T-helper 17 cell (primary cell): ENCODE results near the gene CCDC28B. TPM values are rescaled to one million over a fixed set of nuclear protein-coding genes. Genes with fewer than 3 reads are reported as not detected.

Experiments used
- ATAC-seq: fragments of 150-1000 bp; cut with Tn5 transposase; 2 replicates; pipeline ENCODE4 v1.10.0; 2021; ENCODE audit warnings: mild to moderate bottlenecking, moderate library complexity
- DNase-seq, 3 donors: peaks; one replicate each; pipeline versions ENCODE4 v3.0.0 to v3.0.0-alpha.2; 2020 to 2021
- H3K9me3 ChIP-seq: one replicate; pipeline ENCODE4 v1.7.0; 2013; ENCODE audit warnings: low read length, mild to moderate bottlenecking; ENCODE audit not compliant: control insufficient read depth, poor library complexity, severe bottlenecking
- H3K27ac Mint-ChIP-seq: one replicate; pipeline ENCODE4 v1.8.0; 2022; ENCODE audit warnings: mild to moderate bottlenecking, moderate library complexity, mixed read lengths
- H3K27me3 Mint-ChIP-seq: one replicate; pipeline ENCODE4 v1.8.0; 2022; ENCODE audit warnings: mixed read lengths
- H3K36me3 Mint-ChIP-seq: one replicate; pipeline ENCODE4 v1.8.0; 2022; ENCODE audit warnings: low read depth, mixed read lengths
- H3K4me1 Mint-ChIP-seq: one replicate; pipeline ENCODE4 v1.8.0; 2022; ENCODE audit warnings: mild to moderate bottlenecking, mixed read lengths
- H3K4me3 Mint-ChIP-seq: one replicate; pipeline ENCODE4 v1.8.0; 2022; ENCODE audit warnings: mild to moderate bottlenecking, moderate library complexity, mixed read lengths
- total RNA-seq, 4 donors: library from RNA in 2 of 4; stranded (reverse) in 2 of 4; gene quantifications; one replicate each; pipeline ENCODE4 v1.2.3 and lab custom pipeline; 2022 to 2026

Gene CCDC28B
- total RNA-seq, 2 donors from 2014 or later: 4.7 to 4.9 TPM

GRCh38 chr1:32220746-32221580 lies 20.6 kb downstream of the CCDC28B start:
- ATAC-seq (no peak), DNase-seq (no peak)
- Mint-ChIP-seq H3K4me3 (peak overlapping the region; percentile 92), H3K27ac (peak overlapping the region; percentile 95), H3K36me3 (no peaks in the 10 kb centered on the region), H3K27me3 (no peaks in the 10 kb centered on the region), H3K4me1 (peaks cover 21% of the 10 kb centered on the region)
- H3K9me3 ChIP-seq: no peaks in the 10 kb centered on the region

GRCh38 chr1:32221581-32221979 lies 21.2 kb downstream of the CCDC28B start:
- Mint-ChIP-seq H3K27ac (peak overlapping the region; percentile 95), H3K36me3 (no peaks in the 10 kb centered on the region), H3K27me3 (no peaks in the 10 kb centered on the region), H3K4me1 (peaks cover 17% of the 10 kb centered on the region), H3K4me3 (peak overlapping the region; percentile 92)
- H3K9me3 ChIP-seq: no peaks in the 10 kb centered on the region
- no peak for ATAC-seq
- DNase-seq: no peak

- no peaks in the 10 kb centered on the region for H3K9me3 ChIP-seq
- Mint-ChIP-seq H3K27me3 (no peaks in the 10 kb centered on the region), H3K4me1 (peaks cover 17% of the 10 kb centered on the region), H3K36me3 (no peaks in the 10 kb centered on the region), H3K27ac (peak within 1 kb of the TSS; percentile 95), H3K4me3 (peak within 1 kb of the TSS; percentile 92)
- DNase-seq: peak; percentile 78 to 84 (median 78)
- ATAC-seq: peak; percentile 95
Observed at GRCh38 chr1:32221980-32222755, 21.8 kb downstream of the CCDC28B start, which contains the start of the genes EIF3I and TMEM234. Gene EIF3I, plus strand, starts transcription at chr1:32222407. Its CDS starts 35 bp downstream, at chr1:32222442. Gene TMEM234, minus strand, starts transcription at chr1:32222353. Its CDS starts 31 bp downstream, at chr1:32222322.

GRCh38 chr1:32223683-32224082 lies 23.3 kb downstream of the CCDC28B start:
- peak overlapping the region; percentile 92 for H3K4me3 Mint-ChIP-seq
- H3K36me3 Mint-ChIP-seq: peaks cover 3% of the 10 kb centered on the region
- no peak for ATAC-seq
- H3K9me3 ChIP-seq: no peaks in the 10 kb centered on the region
- no peaks in the 10 kb centered on the region for H3K27me3 Mint-ChIP-seq
- H3K4me1 Mint-ChIP-seq: peaks cover 27% of the 10 kb centered on the region
- no peak for DNase-seq
- peak overlapping the region; percentile 95 for H3K27ac Mint-ChIP-seq

- Mint-ChIP-seq H3K27me3 (no peaks in the 10 kb centered on the region), H3K27ac (peak overlapping the region; percentile 95), H3K4me1 (peaks cover 28% of the 10 kb centered on the region), H3K4me3 (peak overlapping the region; percentile 92), H3K36me3 (peaks cover 3% of the 10 kb centered on the region)
- DNase-seq: no peak
- no peak for ATAC-seq
- H3K9me3 ChIP-seq: no peaks in the 10 kb centered on the region
Observed at GRCh38 chr1:32224285-32224684, 23.9 kb downstream of the CCDC28B start.

GRCh38 chr1:32228771-32229170 lies 28.4 kb downstream of the CCDC28B start:
- Mint-ChIP-seq H3K4me3 (no peak overlapping the region), H3K27me3 (no peaks in the 10 kb centered on the region)
- DNase-seq: no peak

GRCh38 chr1:32231843-32232432 lies 31.5 kb downstream of the CCDC28B start:
- peaks cover 3% of the 10 kb centered on the region for H3K36me3 Mint-ChIP-seq
- ATAC-seq: no peak
- H3K4me1 Mint-ChIP-seq: peaks cover 16% of the 10 kb centered on the region
- DNase-seq: no peak
- H3K27me3 Mint-ChIP-seq: no peaks in the 10 kb centered on the region
- no peak overlapping the region for H3K4me3 Mint-ChIP-seq
- H3K9me3 ChIP-seq: no peaks in the 10 kb centered on the region
- H3K27ac Mint-ChIP-seq: peak overlapping the region; percentile 73

More at GRCh38 chr1:32228771-32229170, 28.4 kb downstream of the CCDC28B start:
- no peak for ATAC-seq
- H3K27ac Mint-ChIP-seq: peak overlapping the region; percentile 77
- peaks cover 23% of the 10 kb centered on the region for H3K4me1 Mint-ChIP-seq
- H3K9me3 ChIP-seq: no peaks in the 10 kb centered on the region
- H3K36me3 Mint-ChIP-seq: peaks cover 3% of the 10 kb centered on the region

- no peak for DNase-seq
- H3K4me1 Mint-ChIP-seq: peaks cover 14% of the 10 kb centered on the region
- ATAC-seq: no peak
- no peaks in the 10 kb centered on the region for H3K9me3 ChIP-seq
- H3K36me3 Mint-ChIP-seq: peaks cover 2% of the 10 kb centered on the region
- H3K4me3 Mint-ChIP-seq: no peak overlapping the region
- peak overlapping the region; percentile 73 for H3K27ac Mint-ChIP-seq
- H3K27me3 Mint-ChIP-seq: no peaks in the 10 kb centered on the region
Observed at GRCh38 chr1:32232558-32233304, 32.3 kb downstream of the CCDC28B start.

- Mint-ChIP-seq H3K27me3 (no peaks in the 10 kb centered on the region), H3K27ac (no peak overlapping the region)
Observed at GRCh38 chr1:32234792-32235191, 34.4 kb downstream of the CCDC28B start.

GRCh38 chr1:32239337-32239736 lies 38.9 kb downstream of the CCDC28B start:
- Mint-ChIP-seq H3K27ac (no peak overlapping the region), H3K4me1 (peaks cover 16% of the 10 kb centered on the region), H3K4me3 (peak overlapping the region; percentile 91), H3K27me3 (no peaks in the 10 kb centered on the region), H3K36me3 (no peaks in the 10 kb centered on the region)
- DNase-seq: no peak
- ATAC-seq: no peak
- H3K9me3 ChIP-seq: no peaks in the 10 kb centered on the region

More at GRCh38 chr1:32234792-32235191, 34.4 kb downstream of the CCDC28B start:
- Mint-ChIP-seq H3K4me3 (no peak overlapping the region), H3K4me1 (peaks cover 8% of the 10 kb centered on the region), H3K36me3 (no peaks in the 10 kb centered on the region)
- DNase-seq (no peak), ATAC-seq (no peak)
- H3K9me3 ChIP-seq: no peaks in the 10 kb centered on the region

- Mint-ChIP-seq H3K27ac (no peak overlapping the region), H3K4me3 (peak overlapping the region; percentile 91), H3K4me1 (peaks cover 16% of the 10 kb centered on the region), H3K36me3 (no peaks in the 10 kb centered on the region), H3K27me3 (no peaks in the 10 kb centered on the region)
- H3K9me3 ChIP-seq: no peaks in the 10 kb centered on the region
- no peak for DNase-seq
- ATAC-seq: no peak
Observed at GRCh38 chr1:32239790-32240139, 39.4 kb downstream of the CCDC28B start.

GRCh38 chr1:32240140-32240951 lies 40.0 kb downstream of the CCDC28B start:
- peak overlapping the region; percentile 91 for H3K4me3 Mint-ChIP-seq
- H3K9me3 ChIP-seq: no peaks in the 10 kb centered on the region
- H3K36me3 Mint-ChIP-seq: no peaks in the 10 kb centered on the region
- peaks cover 16% of the 10 kb centered on the region for H3K4me1 Mint-ChIP-seq
- no peaks in the 10 kb centered on the region for H3K27me3 Mint-ChIP-seq
- DNase-seq (peak; percentile 29 to 62 (median 58)), ATAC-seq (peak; percentile 73)
- peak overlapping the region; percentile 72 for H3K27ac Mint-ChIP-seq
